ENCODE results near the gene CCL13.
A peak's percentile ranks its signal among the peaks of the same experiment; 100 is the strongest.

The CCL13 gene

DNA sequence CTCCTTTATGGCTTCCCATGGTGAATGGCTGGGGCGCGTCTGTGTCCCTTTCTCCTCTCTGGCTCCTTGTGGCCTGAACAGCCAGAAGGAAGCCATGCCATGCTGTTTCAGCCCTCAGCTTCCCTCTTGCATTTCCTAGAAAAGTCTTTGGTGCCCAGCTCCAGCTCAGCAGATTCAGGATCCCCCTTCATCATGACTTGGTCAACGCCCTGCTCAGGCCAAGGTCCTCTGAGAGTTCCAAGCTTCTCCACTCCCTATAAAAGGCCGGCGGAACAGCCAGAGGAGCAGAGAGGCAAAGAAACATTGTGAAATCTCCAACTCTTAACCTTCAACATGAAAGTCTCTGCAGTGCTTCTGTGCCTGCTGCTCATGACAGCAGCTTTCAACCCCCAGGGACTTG is at the start of gene CCL13:
Gene CCL13, plus strand, starts transcription at position 287 of the 400 bp plus-strand sequence. Its CDS starts 47 bp downstream, at position 334.
- peaks cover 15% of the 10 kb centered on the region for H3K4me1 ChIP-seq (ENCODE audit: insufficient read depth, low read length, poor library complexity, severe bottlenecking)
- no peaks in the 10 kb centered on the region for H3K9me2 ChIP-seq (replicated peaks; ENCODE audit: low read depth, low read length)
- 0 out of 2 replicates have a peak within 1 kb of the TSS, but pooled peaks have one; percentile 8 for H2AFZ ChIP-seq (ENCODE audit: low read length)
- H4K20me1 ChIP-seq (ENCODE audit: insufficient read depth, low read length, poor library complexity, severe bottlenecking), result no peaks in the 10 kb centered on the region
- H3K9ac ChIP-seq (ENCODE audit: low read depth, low read length, poor library complexity, severe bottlenecking), result no peak within 1 kb of the TSS
- TF ChIP-seq EZH2phosphoT487 (IDR thresholded peaks at IDR 0.05; ENCODE audit: borderline replicate concordance), result no peak
- TF ChIP-seq, protein P1, sequence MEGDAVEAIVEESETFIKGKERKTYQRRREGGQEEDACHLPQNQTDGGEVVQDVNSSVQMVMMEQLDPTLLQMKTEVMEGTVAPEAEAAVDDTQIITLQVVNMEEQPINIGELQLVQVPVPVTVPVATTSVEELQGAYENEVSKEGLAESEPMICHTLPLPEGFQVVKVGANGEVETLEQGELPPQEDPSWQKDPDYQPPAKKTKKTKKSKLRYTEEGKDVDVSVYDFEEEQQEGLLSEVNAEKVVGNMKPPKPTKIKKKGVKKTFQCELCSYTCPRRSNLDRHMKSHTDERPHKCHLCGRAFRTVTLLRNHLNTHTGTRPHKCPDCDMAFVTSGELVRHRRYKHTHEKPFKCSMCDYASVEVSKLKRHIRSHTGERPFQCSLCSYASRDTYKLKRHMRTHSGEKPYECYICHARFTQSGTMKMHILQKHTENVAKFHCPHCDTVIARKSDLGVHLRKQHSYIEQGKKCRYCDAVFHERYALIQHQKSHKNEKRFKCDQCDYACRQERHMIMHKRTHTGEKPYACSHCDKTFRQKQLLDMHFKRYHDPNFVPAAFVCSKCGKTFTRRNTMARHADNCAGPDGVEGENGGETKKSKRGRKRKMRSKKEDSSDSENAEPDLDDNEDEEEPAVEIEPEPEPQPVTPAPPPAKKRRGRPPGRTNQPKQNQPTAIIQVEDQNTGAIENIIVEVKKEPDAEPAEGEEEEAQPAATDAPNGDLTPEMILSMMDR (conservative IDR thresholded peaks at IDR 0.05; ENCODE audit: low read length), result no peak
- no peaks in the 10 kb centered on the region for H3K9me3 ChIP-seq (ENCODE audit: insufficient read depth, low read depth, low read length)
- no peaks in the 10 kb centered on the region for H3F3A ChIP-seq (ENCODE audit: low read depth)
- H3K27me3 ChIP-seq (ENCODE audit: insufficient read depth, low read length, poor library complexity, severe bottlenecking), result no peaks in the 10 kb centered on the region
- H3K36me3 ChIP-seq (ENCODE audit: insufficient read depth, low read length), result no peaks in the 10 kb centered on the region
- no peaks in the 10 kb centered on the region for H3K79me2 ChIP-seq (ENCODE audit: insufficient read depth, low read length)
- no peak within 1 kb of the TSS for H3K4me3 ChIP-seq (ENCODE audit: low read length, poor library complexity, severe bottlenecking)
- H3K4me2 ChIP-seq (ENCODE audit: low read depth, low read length, poor library complexity, severe bottlenecking), result no peak within 1 kb of the TSS

DNA sequence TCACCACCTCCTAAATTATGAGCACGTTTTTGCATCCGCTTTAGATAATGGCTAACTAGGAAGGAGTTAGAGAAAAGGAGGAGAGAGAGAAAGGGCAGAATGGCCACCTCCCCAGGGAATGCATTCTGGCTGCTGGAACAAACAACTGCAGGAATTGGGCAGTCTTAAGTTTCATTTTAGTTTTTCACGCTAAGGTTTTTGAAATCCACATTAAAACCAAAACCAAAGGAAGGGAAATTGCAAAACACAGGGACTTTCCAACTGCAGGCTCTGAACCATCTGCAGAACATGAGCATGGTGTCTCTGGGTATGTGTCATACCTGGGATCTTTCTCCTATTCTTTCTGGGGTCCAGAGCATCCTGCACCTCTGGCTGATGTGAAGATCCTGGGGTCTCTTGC is 49.2 kb upstream of the CCL13 start:
- no peak for TF ChIP-seq EZH2phosphoT487 (IDR thresholded peaks at IDR 0.05; ENCODE audit: borderline replicate concordance)
- TF ChIP-seq, protein P1 (conservative IDR thresholded peaks at IDR 0.05; ENCODE audit: low read length), result no peak
- no peak overlapping the region for H3K4me2 ChIP-seq (ENCODE audit: low read depth, low read length, poor library complexity, severe bottlenecking)

DNA sequence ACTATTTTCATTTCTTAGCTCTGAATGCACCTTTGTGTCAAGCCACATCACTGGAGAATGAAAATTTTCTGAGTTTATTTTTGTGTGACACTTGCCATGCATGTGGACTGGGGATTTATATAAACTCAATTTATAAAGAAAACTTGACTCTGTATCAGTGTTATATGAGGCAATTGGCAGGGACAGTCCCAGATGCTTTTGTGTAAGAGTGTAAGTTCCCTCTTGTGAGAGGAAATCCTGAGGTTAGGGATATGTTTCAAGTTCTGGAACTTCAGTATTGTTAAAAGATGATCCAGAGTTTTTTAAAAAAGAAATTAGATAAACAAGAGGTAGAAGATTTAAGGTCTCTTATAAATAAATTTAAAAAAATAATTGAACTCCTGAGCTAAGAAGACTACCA is 47.9 kb upstream of the CCL13 start:
- Histone ChIP-seq H3K79me2 (ENCODE audit: insufficient read depth, low read length) (no peaks in the 10 kb centered on the region), H3K9me2 (replicated peaks; ENCODE audit: low read depth, low read length) (no peaks in the 10 kb centered on the region), H3K4me3 (ENCODE audit: low read length, poor library complexity, severe bottlenecking) (no peak overlapping the region), H3F3A (ENCODE audit: low read depth) (no peaks in the 10 kb centered on the region), H3K4me2 (ENCODE audit: low read depth, low read length, poor library complexity, severe bottlenecking) (no peak overlapping the region), H3K4me1 (ENCODE audit: insufficient read depth, low read length, poor library complexity, severe bottlenecking) (no peaks in the 10 kb centered on the region), H2AFZ (ENCODE audit: low read length) (no peak overlapping the region), H4K20me1 (ENCODE audit: insufficient read depth, low read length, poor library complexity, severe bottlenecking) (no peaks in the 10 kb centered on the region), H3K9ac (ENCODE audit: low read depth, low read length, poor library complexity, severe bottlenecking) (no peak overlapping the region), H3K9me3 (ENCODE audit: insufficient read depth, low read depth, low read length) (no peaks in the 10 kb centered on the region), H3K27me3 (ENCODE audit: insufficient read depth, low read length, poor library complexity, severe bottlenecking) (no peaks in the 10 kb centered on the region), H3K36me3 (ENCODE audit: insufficient read depth, low read length) (no peaks in the 10 kb centered on the region)
- TF ChIP-seq EZH2phosphoT487 (IDR thresholded peaks at IDR 0.05; ENCODE audit: borderline replicate concordance), result no peak
- TF ChIP-seq, protein P1 (conservative IDR thresholded peaks at IDR 0.05; ENCODE audit: low read length), result no peak

More for the DNA sequence above, 49.2 kb upstream of the CCL13 start:
- Histone ChIP-seq H3K9me2 (replicated peaks; ENCODE audit: low read depth, low read length) (no peaks in the 10 kb centered on the region), H3K79me2 (ENCODE audit: insufficient read depth, low read length) (no peaks in the 10 kb centered on the region), H3K27me3 (ENCODE audit: insufficient read depth, low read length, poor library complexity, severe bottlenecking) (no peaks in the 10 kb centered on the region), H3F3A (ENCODE audit: low read depth) (no peaks in the 10 kb centered on the region), H2AFZ (ENCODE audit: low read length) (no peak overlapping the region), H3K9ac (ENCODE audit: low read depth, low read length, poor library complexity, severe bottlenecking) (no peak overlapping the region), H3K4me3 (ENCODE audit: low read length, poor library complexity, severe bottlenecking) (no peak overlapping the region), H3K9me3 (ENCODE audit: insufficient read depth, low read depth, low read length) (no peaks in the 10 kb centered on the region), H4K20me1 (ENCODE audit: insufficient read depth, low read length, poor library complexity, severe bottlenecking) (no peaks in the 10 kb centered on the region), H3K4me1 (ENCODE audit: insufficient read depth, low read length, poor library complexity, severe bottlenecking) (no peaks in the 10 kb centered on the region), H3K36me3 (ENCODE audit: insufficient read depth, low read length) (no peaks in the 10 kb centered on the region)
